Measurements from ENCODE around the gene CDCA5. TPM values are rescaled to one million over a fixed set of nuclear protein-coding genes. Genes with fewer than 3 reads are reported as not detected.

The CDCA5 gene
- total and polyA plus RNA-seq, 8 donors = 0.08 to 1.2 (median 0.43) TPM

GRCh38 chr11:65036931-65037330 lies 46.9 kb downstream of the CDCA5 start:
- peaks cover 0 to 15% (median 0%) of the 10 kb centered on the region in 3 donors for H3K36me3 ChIP-seq
- ATAC-seq = peak in 1 of 4 donors; percentile 11
- no peaks in the 10 kb centered on the region for H3K27me3 ChIP-seq
- no peak for TF ChIP-seq CTCF (IDR thresholded peaks at IDR 0.05)
- H3K4me1 ChIP-seq = peaks cover 0 to 15% (median 0%) of the 10 kb centered on the region in 3 donors
- H3K9me3 ChIP-seq = no peaks in the 10 kb centered on the region
- WGBS, 2 donors = 35 to 47% methylated on average over 6 of the region's 6 CpGs
- H3K27ac ChIP-seq = peak overlapping the region in 1 of 4 donors; percentile 30
- peak; percentile 64 to 92 (median 82) for DNase-seq
- no peak for FAIRE-seq
- intact Hi-C loops (cut with DNase I) = no loop called here
- no peak overlapping the region for H3K4me3 ChIP-seq

DNA sequence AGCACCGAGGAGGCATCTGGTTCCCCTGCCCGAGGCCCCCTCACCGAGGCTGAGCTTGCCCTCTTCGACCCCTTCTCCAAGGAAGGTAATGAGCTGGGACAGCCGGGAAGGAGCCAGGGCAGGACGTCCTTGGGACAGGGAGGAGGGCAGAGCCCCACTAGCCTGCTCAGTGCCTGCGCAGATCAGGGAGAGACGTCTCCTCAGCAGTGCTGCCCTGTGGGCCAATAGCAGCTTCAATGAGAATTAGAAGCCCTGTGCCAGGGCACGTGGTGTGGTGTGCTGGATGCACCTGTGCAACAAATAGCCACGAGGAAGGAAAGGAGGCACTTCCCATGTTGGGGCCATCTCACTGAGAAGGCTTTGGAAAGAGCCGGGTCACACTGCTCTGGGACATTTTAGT lies 48.3 kb downstream of the CDCA5 start:
- no peak for FAIRE-seq
- Histone ChIP-seq H3K36me3 (peaks cover 0 to 15% (median 0%) of the 10 kb centered on the region in 3 donors), H3K27ac (no peak overlapping the region), H3K9me3 (no peaks in the 10 kb centered on the region), H3K27me3 (no peaks in the 10 kb centered on the region), H3K4me3 (no peak overlapping the region), H3K4me1 (peaks cover 0 to 12% (median 0%) of the 10 kb centered on the region in 3 donors)
- intact Hi-C loops (cut with DNase I) = no loop called here
- no peak for TF ChIP-seq CTCF (IDR thresholded peaks at IDR 0.05)
- ATAC-seq = no peak
- DNase-seq = no peak
- WGBS, 2 donors = 78 to 84% methylated on average over 11 of the region's 11 CpGs

- FAIRE-seq (no peak), ATAC-seq (no peak), DNase-seq (no peak)
- Histone ChIP-seq H3K27me3 (no peaks in the 10 kb centered on the region), H3K36me3 (peaks cover 0 to 15% (median 0%) of the 10 kb centered on the region in 3 donors), H3K4me3 (no peak overlapping the region), H3K9me3 (no peaks in the 10 kb centered on the region), H3K4me1 (peaks cover 0 to 5% (median 0%) of the 10 kb centered on the region in 3 donors), H3K27ac (no peak overlapping the region)
- no peak for TF ChIP-seq CTCF (IDR thresholded peaks at IDR 0.05)
- 75 to 79% methylated on average over 2 of the region's 2 CpGs for WGBS, 2 donors
- intact Hi-C loops (cut with DNase I) = no loop called here
Measured at GRCh38 chr11:65034423-65034822, 49.4 kb downstream of the CDCA5 start.

DNA sequence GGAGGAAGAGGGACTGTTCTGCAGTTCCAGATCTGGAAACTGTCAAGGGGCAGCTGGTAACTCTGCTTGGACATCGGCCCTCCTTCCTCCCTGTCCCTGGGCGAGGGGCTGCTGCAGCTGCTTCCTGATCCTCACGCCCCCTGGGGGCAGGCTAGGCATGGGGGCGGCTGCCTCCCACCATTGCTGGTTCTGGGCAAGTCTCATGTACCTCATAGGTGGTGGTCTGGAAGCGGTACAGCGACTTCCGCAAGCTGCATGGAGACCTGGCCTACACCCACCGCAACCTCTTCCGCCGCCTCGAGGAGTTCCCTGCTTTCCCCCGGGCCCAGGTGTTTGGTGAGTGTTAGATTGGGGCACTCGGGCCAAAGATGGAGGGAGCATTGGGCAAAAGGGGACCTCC lies 51.6 kb downstream of the CDCA5 start:
- no peaks in the 10 kb centered on the region for H3K27me3 ChIP-seq
- no peak overlapping the region for H3K4me3 ChIP-seq
- ATAC-seq (no peak), DNase-seq (no peak), FAIRE-seq (no peak)
- intact Hi-C loops (cut with DNase I) = no loop called here
- no peak overlapping the region for H3K27ac ChIP-seq
- H3K9me3 ChIP-seq = no peaks in the 10 kb centered on the region
- 81 to 90% methylated on average over 13 of the region's 13 CpGs for WGBS, 2 donors
- peaks cover 0 to 14% (median 3%) of the 10 kb centered on the region in 3 donors for H3K4me1 ChIP-seq
- TF ChIP-seq CTCF (IDR thresholded peaks at IDR 0.05) = no peak
- peaks cover 0 to 15% (median 0%) of the 10 kb centered on the region in 3 donors for H3K36me3 ChIP-seq

Small RNA genes within 50 kb of the gene (microRNA-seq; reads per million reads assigned to microRNA genes)
- gene MIR6751 = 0 to 0.29 reads per million in 2 donors

Other genes starting within 250 kb of the CDCA5 start
- 10 to 100 TPM in 5 of 6 donors, 1 to 10 TPM in 1; 9.7 to 16.8 (median 12.7) TPM for gene CDC42BPG, start 239.4 kb downstream of the CDCA5 start, total RNA-seq
- gene CDC42BPG, start 239.4 kb downstream of the CDCA5 start, polyA plus RNA-seq = 10 to 100 TPM; 11.6 to 23.8 TPM
- 10 to 100 TPM; 13.8 to 22.1 (median 17.9) TPM for gene EHD1, start 205.4 kb downstream of the CDCA5 start, total RNA-seq
- 10 to 100 TPM; 10.1 to 10.6 TPM for gene EHD1, start 205.4 kb downstream of the CDCA5 start, polyA plus RNA-seq
- 10 to 100 TPM; 13.3 to 18.4 (median 15.5) TPM for gene ATG2A, start 166.8 kb downstream of the CDCA5 start, total RNA-seq
- gene ATG2A, start 166.8 kb downstream of the CDCA5 start, polyA plus RNA-seq = 10 to 100 TPM; 33.1 to 34.1 TPM
- gene PPP2R5B, start 159.4 kb downstream of the CDCA5 start, total RNA-seq = 10 to 100 TPM in 4 of 6 donors, 1 to 10 TPM in 2; 6.3 to 14.1 (median 10.7) TPM
- gene PPP2R5B, start 159.4 kb downstream of the CDCA5 start, polyA plus RNA-seq = 10 to 100 TPM; 21.8 to 24.2 TPM
- 10 to 100 TPM in 5 of 6 donors, 1 to 10 TPM in 1; 9.5 to 16.3 (median 14.2) TPM for gene GPHA2, start 148.1 kb downstream of the CDCA5 start, total RNA-seq
- gene GPHA2, start 148.1 kb downstream of the CDCA5 start, polyA plus RNA-seq = 1 to 10 TPM; 4.2 to 5.1 TPM
- gene MAJIN, start 111.9 kb downstream of the CDCA5 start, total RNA-seq = under 1 TPM in 3 of 6 donors, not detected in 3; 0.14 to 0.47 (median 0.26) TPM
- gene MAJIN, start 111.9 kb downstream of the CDCA5 start, polyA plus RNA-seq = under 1 TPM; 0.19 to 0.27 TPM
- gene BATF2, start 87.1 kb downstream of the CDCA5 start, total RNA-seq = 1 to 10 TPM; 5.3 to 6.5 (median 5.7) TPM
- gene BATF2, start 87.1 kb downstream of the CDCA5 start, polyA plus RNA-seq = 1 to 10 TPM; 4.0 to 4.8 TPM
- 10 to 100 TPM; 27.8 to 47.0 (median 31.7) TPM for gene ARL2, start 69.9 kb downstream of the CDCA5 start, total RNA-seq
- gene ARL2, start 69.9 kb downstream of the CDCA5 start, polyA plus RNA-seq = 10 to 100 TPM; 60.0 to 79.1 TPM
- gene SNX15, start 56.6 kb downstream of the CDCA5 start, total RNA-seq = 10 to 100 TPM in 3 of 6 donors, 1 to 10 TPM in 3; 8.7 to 18.3 (median 9.9) TPM
- 10 to 100 TPM; 10.5 to 13.8 TPM for gene SNX15, start 56.6 kb downstream of the CDCA5 start, polyA plus RNA-seq
- 1 to 10 TPM; 3.5 to 5.5 (median 4.4) TPM for gene SAC3D1, start 42.8 kb downstream of the CDCA5 start, total RNA-seq
- 1 to 10 TPM; 4.9 to 7.3 TPM for gene SAC3D1, start 42.8 kb downstream of the CDCA5 start, polyA plus RNA-seq
- gene NAALADL1, start 25.5 kb downstream of the CDCA5 start, total RNA-seq = 1 to 10 TPM in 4 of 6 donors, under 1 TPM in 2; 0.51 to 2.7 (median 1.0) TPM
- 1 to 10 TPM; 4.7 to 7.6 TPM for gene NAALADL1, start 25.5 kb downstream of the CDCA5 start, polyA plus RNA-seq
- 10 to 100 TPM; 15.2 to 19.6 (median 16.6) TPM for gene ZFPL1, start 182 bp upstream of the CDCA5 start, total RNA-seq
- gene ZFPL1, start 182 bp upstream of the CDCA5 start, polyA plus RNA-seq = 10 to 100 TPM; 43.0 to 52.1 TPM
- 100 to 1,000 TPM in 5 of 6 donors, 10 to 100 TPM in 1; 85.4 to 150 (median 130) TPM for gene VPS51, start 12.2 kb upstream of the CDCA5 start, total RNA-seq
- 100 to 1,000 TPM; 119 to 179 TPM for gene VPS51, start 12.2 kb upstream of the CDCA5 start, polyA plus RNA-seq
- 100 to 1,000 TPM in 1 of 6 donors, 10 to 100 TPM in 5; 12.8 to 176 (median 43.4) TPM for gene TM7SF2, start 27.8 kb upstream of the CDCA5 start, total RNA-seq
- gene TM7SF2, start 27.8 kb upstream of the CDCA5 start, polyA plus RNA-seq = 100 to 1,000 TPM in 1 of 2 donors, 10 to 100 TPM in 1; 76.8 to 203 TPM
- 10 to 100 TPM in 1 of 6 donors, 1 to 10 TPM in 5; 4.3 to 11.7 (median 7.1) TPM for gene ZNHIT2, start 33.7 kb upstream of the CDCA5 start, total RNA-seq
- 10 to 100 TPM; 14.0 to 17.8 TPM for gene ZNHIT2, start 33.7 kb upstream of the CDCA5 start, polyA plus RNA-seq
- 100 to 1,000 TPM; 493 to 810 (median 529) TPM for gene FAU, start 38.1 kb upstream of the CDCA5 start, total RNA-seq
- gene FAU, start 38.1 kb upstream of the CDCA5 start, polyA plus RNA-seq = 100 to 1,000 TPM; 530 to 652 TPM
- gene MRPL49, start 38.3 kb upstream of the CDCA5 start, total RNA-seq = 10 to 100 TPM; 13.9 to 31.2 (median 21.4) TPM
- gene MRPL49, start 38.3 kb upstream of the CDCA5 start, polyA plus RNA-seq = 10 to 100 TPM; 10.3 to 30.3 TPM
- gene SYVN1, start 50.5 kb upstream of the CDCA5 start, total RNA-seq = 10 to 100 TPM; 47.5 to 98.2 (median 66.3) TPM
- 10 to 100 TPM; 63.4 to 64.8 TPM for gene SYVN1, start 50.5 kb upstream of the CDCA5 start, polyA plus RNA-seq
- not detected for gene SPDYC, start 86.2 kb upstream of the CDCA5 start, total RNA-seq
- under 1 TPM in 1 of 2 donors, not detected in 1; 0.14 TPM for gene SPDYC, start 86.2 kb upstream of the CDCA5 start, polyA plus RNA-seq
- 100 to 1,000 TPM; 103 to 139 (median 107) TPM for gene CAPN1, start 97.9 kb upstream of the CDCA5 start, total RNA-seq
- 100 to 1,000 TPM; 111 to 144 TPM for gene CAPN1, start 97.9 kb upstream of the CDCA5 start, polyA plus RNA-seq
- gene POLA2, start 177.9 kb upstream of the CDCA5 start, total RNA-seq = 1 to 10 TPM; 3.1 to 6.4 (median 4.6) TPM
- gene POLA2, start 177.9 kb upstream of the CDCA5 start, polyA plus RNA-seq = 1 to 10 TPM; 6.8 to 7.5 TPM
- gene CDC42EP2, start 230.8 kb upstream of the CDCA5 start, total RNA-seq = 1 to 10 TPM; 2.4 to 7.9 (median 2.7) TPM
- gene CDC42EP2, start 230.8 kb upstream of the CDCA5 start, polyA plus RNA-seq = 1 to 10 TPM; 4.8 to 6.8 TPM
- 10 to 100 TPM; 16.6 to 28.0 (median 21.5) TPM for gene DPF2, start 249.8 kb upstream of the CDCA5 start, total RNA-seq
- 10 to 100 TPM; 11.7 to 19.6 TPM for gene DPF2, start 249.8 kb upstream of the CDCA5 start, polyA plus RNA-seq

All from pancreas (tissue), 10 donors.